ENCODE results near the gene PBX1. TPM values are rescaled to one million over a fixed set of nuclear protein-coding genes. Genes with fewer than 3 reads are reported as not detected.

PBX1 gene
- total and polyA plus RNA-seq, 2 of the 4 experiments (the other 2 are of a cell fraction): 13.9 to 17.9 TPM

- H3K56ac ChIP-seq (ENCODE audit: extremely low read depth, insufficient read depth, low read length): no peak overlapping the region
- ChIA-PET POLR2A (ENCODE audit: unreplicated experiment) (no interaction called here), CTCF (no interaction called here)
- TF ChIP-seq NFE2L2 (IDR thresholded peaks at IDR 0.05; ENCODE audit: low read depth, low read length): no peak
- TF ChIP-seq POLR2A (IDR thresholded peaks at IDR 0.05; ENCODE audit: low read depth, low read length): no peak
- no peak for TF ChIP-seq RCOR1 (IDR thresholded peaks at IDR 0.05; ENCODE audit: insufficient replicate concordance, low read length)
- no peak for TF ChIP-seq BHLHE40 (IDR thresholded peaks at IDR 0.05; ENCODE audit: low read depth, low read length)
- no peak for TF ChIP-seq SMC3 (IDR thresholded peaks at IDR 0.05; ENCODE audit: low read depth, low read length)
- no peak for TF ChIP-seq MAZ (IDR thresholded peaks at IDR 0.05; ENCODE audit: borderline replicate concordance, low read depth, low read length)
- TF ChIP-seq RAD21 (IDR thresholded peaks at IDR 0.05; ENCODE audit: low read length): no peak
- no peak for TF ChIP-seq MAFK (IDR thresholded peaks at IDR 0.05; ENCODE audit: low read depth, low read length)
- no peak for TF ChIP-seq CEBPB (IDR thresholded peaks at IDR 0.05; ENCODE audit: low read depth, low read length)
- TF ChIP-seq ELK1 (IDR thresholded peaks at IDR 0.05; ENCODE audit: borderline replicate concordance, low read depth, low read length): no peak
- TF ChIP-seq CTCF (conservative IDR thresholded peaks at IDR 0.05; ENCODE audit: low read depth, low read length): no peak
- no peak for TF ChIP-seq CHD1 (IDR thresholded peaks at IDR 0.05; ENCODE audit: low read depth, low read length)
- no peak for TF ChIP-seq MXI1 (IDR thresholded peaks at IDR 0.05; ENCODE audit: borderline replicate concordance, low read depth, low read length)
- TF ChIP-seq USF2 (IDR thresholded peaks at IDR 0.05; ENCODE audit: low read depth, low read length): no peak
- no peak for TF ChIP-seq FOS (IDR thresholded peaks at IDR 0.05; ENCODE audit: low read depth, low read length)
- no peak for TF ChIP-seq RFX5 (IDR thresholded peaks at IDR 0.05; ENCODE audit: low read depth, low read length)
- no peak overlapping the region for H3K14ac ChIP-seq (replicated peaks; ENCODE audit: low read depth, low read length)
- H2BK120ac ChIP-seq (ENCODE audit: low read depth, low read length): no peak overlapping the region
- H3K36me3 ChIP-seq (ENCODE audit: control insufficient read depth, insufficient read depth, low read length): peaks cover 2% of the 10 kb centered on the region
- H3K4ac ChIP-seq (ENCODE audit: low read depth, low read length): no peak overlapping the region
- H3K23ac ChIP-seq (ENCODE audit: low read depth, low read length): no peak overlapping the region
- H3K4me3 ChIP-seq (ENCODE audit: insufficient read depth, low read depth, low read length): no peak overlapping the region
- ATAC-seq (ENCODE audit: low read depth) (no peak), DNase-seq (no peak)
- H4K20me1 ChIP-seq (ENCODE audit: insufficient read depth, low read length): no peaks in the 10 kb centered on the region
- no peak overlapping the region for H2AK5ac ChIP-seq (ENCODE audit: low read depth, low read length)
- 0 out of 2 replicates have a peak, but pooled peaks cover 2% of the 10 kb centered on the region for H3K4me1 ChIP-seq (ENCODE audit: control insufficient read depth, insufficient read depth, low read length)
- dilution Hi-C loops (cut with HindIII; ENCODE audit: low sequenced_read_pairs, unreplicated experiment): no loop called here
- H3K9me1 ChIP-seq (ENCODE audit: insufficient read depth, low read length): no peaks in the 10 kb centered on the region
- no peaks in the 10 kb centered on the region for H3K79me1 ChIP-seq (ENCODE audit: low read depth in 1 of 2, low read length in 2 of 2)
- H2BK15ac ChIP-seq (ENCODE audit: low read depth, low read length): no peak overlapping the region
- H4K5ac ChIP-seq (ENCODE audit: low read depth, low read length): no peak overlapping the region
- no TSS peak for BruUV-seq (replicated peaks)
- no peak overlapping the region for H2BK5ac ChIP-seq (ENCODE audit: low read depth, low read length, poor library complexity, severe bottlenecking)
- H4K91ac ChIP-seq (ENCODE audit: insufficient read depth, low read depth, low read length): no peak overlapping the region
- no peak overlapping the region for H2AFZ ChIP-seq (replicated peaks; ENCODE audit: low read length, poor library complexity)
- 60% methylated on average over 1 of the region's 7 CpGs; no CpG with 5 or more reads in 1 of the 2 experiments for whole genome bisulfite sequencing, 2 experiments (ENCODE audit: extremely low coverage in 2 of 2, insufficient read length in 1 of 2)
- H3K27me3 ChIP-seq (ENCODE audit: control insufficient read depth, insufficient read depth, low read length): no peaks in the 10 kb centered on the region
- no peak overlapping the region for H3K18ac ChIP-seq (ENCODE audit: low read depth, low read length)
- H2BK20ac ChIP-seq (ENCODE audit: low read depth, low read length): no peak overlapping the region
- no peak overlapping the region for H3K4me2 ChIP-seq (ENCODE audit: low read depth, low read length)
- intact Hi-C loops (cut with micrococcal nuclease): no loop called here
- H4K8ac ChIP-seq (ENCODE audit: low read depth in 2 of 2, low read length in 2 of 2): no peak overlapping the region
- in situ Hi-C loops (cut with MboI; ENCODE audit: low sequenced_read_pairs): no loop called here
- no peak overlapping the region for H3K27ac ChIP-seq (ENCODE audit: insufficient read depth, low read length)
- H3K9me3 ChIP-seq (ENCODE audit: control insufficient read depth, insufficient read depth, low read length): no peaks in the 10 kb centered on the region
- no peak overlapping the region for H3K9ac ChIP-seq (ENCODE audit: low read depth, low read length)
- H2AK9ac ChIP-seq (replicated peaks; ENCODE audit: low read depth, low read length, poor library complexity): no peak overlapping the region
Observed at GRCh38 chr1:164836614-164837018, 277.6 kb downstream of the PBX1 start.
